Measurements from ENCODE around the gene PCDH9.

PCDH9 gene

GRCh38 chr13:66503890-66504289 is 726.2 kb downstream of the PCDH9 start:
- TF ChIP-seq, protein P1, sequence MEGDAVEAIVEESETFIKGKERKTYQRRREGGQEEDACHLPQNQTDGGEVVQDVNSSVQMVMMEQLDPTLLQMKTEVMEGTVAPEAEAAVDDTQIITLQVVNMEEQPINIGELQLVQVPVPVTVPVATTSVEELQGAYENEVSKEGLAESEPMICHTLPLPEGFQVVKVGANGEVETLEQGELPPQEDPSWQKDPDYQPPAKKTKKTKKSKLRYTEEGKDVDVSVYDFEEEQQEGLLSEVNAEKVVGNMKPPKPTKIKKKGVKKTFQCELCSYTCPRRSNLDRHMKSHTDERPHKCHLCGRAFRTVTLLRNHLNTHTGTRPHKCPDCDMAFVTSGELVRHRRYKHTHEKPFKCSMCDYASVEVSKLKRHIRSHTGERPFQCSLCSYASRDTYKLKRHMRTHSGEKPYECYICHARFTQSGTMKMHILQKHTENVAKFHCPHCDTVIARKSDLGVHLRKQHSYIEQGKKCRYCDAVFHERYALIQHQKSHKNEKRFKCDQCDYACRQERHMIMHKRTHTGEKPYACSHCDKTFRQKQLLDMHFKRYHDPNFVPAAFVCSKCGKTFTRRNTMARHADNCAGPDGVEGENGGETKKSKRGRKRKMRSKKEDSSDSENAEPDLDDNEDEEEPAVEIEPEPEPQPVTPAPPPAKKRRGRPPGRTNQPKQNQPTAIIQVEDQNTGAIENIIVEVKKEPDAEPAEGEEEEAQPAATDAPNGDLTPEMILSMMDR (IDR thresholded peaks at IDR 0.05), result no peak
- Histone ChIP-seq H3K9me3 (no peaks in the 10 kb centered on the region), H3K27me3 (no peaks in the 10 kb centered on the region), H3K4me1 (ENCODE audit: control insufficient read depth in 1 of 2, insufficient read depth in 1 of 2, low read depth in 1 of 2, low read length in 1 of 2) (no peaks in the 10 kb centered on the region), H3K4me3 (ENCODE audit: low read depth in 1 of 2, low read length in 1 of 2) (no peak overlapping the region), H3K27ac (no peak overlapping the region), H3K36me3 (no peaks in the 10 kb centered on the region)

DNA sequence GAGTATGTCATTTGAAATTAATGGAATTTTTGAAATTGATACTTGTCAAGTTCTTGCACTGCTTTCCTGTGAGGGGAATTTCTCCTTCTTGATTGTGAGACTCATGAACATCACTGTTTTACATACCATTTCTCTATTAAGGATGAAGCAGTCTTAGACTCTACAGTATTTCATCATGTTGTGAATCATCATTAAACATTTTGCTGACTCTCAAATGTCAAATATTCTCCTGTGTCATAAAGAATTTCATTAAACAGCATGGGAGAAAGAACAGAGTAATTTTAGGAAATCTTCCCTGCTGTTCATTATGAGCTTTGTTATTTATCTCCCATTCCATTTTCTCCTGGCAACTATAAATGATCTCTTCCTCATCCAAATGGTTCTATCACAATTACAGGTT is 729.0 kb downstream of the PCDH9 start:
- Histone ChIP-seq H3K4me1 (ENCODE audit: control insufficient read depth in 1 of 2, insufficient read depth in 1 of 2, low read depth in 1 of 2, low read length in 1 of 2) (no peaks in the 10 kb centered on the region), H3K36me3 (no peaks in the 10 kb centered on the region), H3K9me3 (no peaks in the 10 kb centered on the region), H3K27ac (no peak overlapping the region), H3K27me3 (no peaks in the 10 kb centered on the region), H3K4me3 (ENCODE audit: low read depth in 1 of 2, low read length in 1 of 2) (no peak overlapping the region)
- TF ChIP-seq, protein P1 (IDR thresholded peaks at IDR 0.05), result no peak

- Histone ChIP-seq H3K4me3 (ENCODE audit: low read depth in 1 of 2, low read length in 1 of 2) (no peak overlapping the region), H3K27ac (no peak overlapping the region), H3K4me1 (ENCODE audit: control insufficient read depth in 1 of 2, insufficient read depth in 1 of 2, low read depth in 1 of 2, low read length in 1 of 2) (no peaks in the 10 kb centered on the region), H3K36me3 (no peaks in the 10 kb centered on the region), H3K9me3 (no peaks in the 10 kb centered on the region), H3K27me3 (no peaks in the 10 kb centered on the region)
- TF ChIP-seq, protein P1 (IDR thresholded peaks at IDR 0.05), result no peak
Measured at GRCh38 chr13:66492479-66492878, 737.7 kb downstream of the PCDH9 start.

- Histone ChIP-seq H3K9me3 (no peaks in the 10 kb centered on the region), H3K36me3 (no peaks in the 10 kb centered on the region), H3K4me1 (ENCODE audit: control insufficient read depth in 1 of 2, insufficient read depth in 1 of 2, low read depth in 1 of 2, low read length in 1 of 2) (no peaks in the 10 kb centered on the region), H3K4me3 (ENCODE audit: low read depth in 1 of 2, low read length in 1 of 2) (no peak overlapping the region), H3K27me3 (no peaks in the 10 kb centered on the region), H3K27ac (no peak overlapping the region)
- TF ChIP-seq, protein P1 (IDR thresholded peaks at IDR 0.05), result no peak
Measured at GRCh38 chr13:66491251-66491650, 738.9 kb downstream of the PCDH9 start.

DNA sequence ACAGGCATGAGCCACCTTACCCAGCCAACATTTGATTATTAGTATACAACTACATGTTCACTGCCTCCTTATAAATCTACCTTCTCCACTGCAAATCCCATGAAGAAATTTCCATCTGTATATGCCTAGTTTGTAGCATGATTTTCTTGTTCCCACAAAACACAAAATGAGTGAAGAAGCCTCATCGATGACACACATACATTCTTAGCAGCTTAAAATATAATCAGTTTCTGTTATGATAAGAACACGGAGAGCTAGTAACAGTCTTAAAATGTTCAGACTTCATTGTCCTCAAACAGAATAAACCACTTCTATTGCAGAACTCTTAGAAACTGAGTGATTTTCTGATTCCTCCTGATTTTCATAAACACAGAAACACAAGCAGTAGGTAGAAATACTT is 740.5 kb downstream of the PCDH9 start:
- no peak overlapping the region for H3K27ac ChIP-seq
- H3K4me3 ChIP-seq (ENCODE audit: low read depth in 1 of 2, low read length in 1 of 2), result no peak overlapping the region
- H3K27me3 ChIP-seq, result no peaks in the 10 kb centered on the region
- H3K36me3 ChIP-seq, result no peaks in the 10 kb centered on the region
- no peaks in the 10 kb centered on the region for H3K4me1 ChIP-seq (ENCODE audit: control insufficient read depth in 1 of 2, insufficient read depth in 1 of 2, low read depth in 1 of 2, low read length in 1 of 2)
- TF ChIP-seq, protein P1 (IDR thresholded peaks at IDR 0.05), result no peak
- no peaks in the 10 kb centered on the region for H3K9me3 ChIP-seq

- Histone ChIP-seq H3K36me3 (no peaks in the 10 kb centered on the region), H3K4me3 (ENCODE audit: low read depth in 1 of 2, low read length in 1 of 2) (no peak overlapping the region), H3K9me3 (no peaks in the 10 kb centered on the region), H3K27me3 (no peaks in the 10 kb centered on the region), H3K27ac (no peak overlapping the region), H3K4me1 (ENCODE audit: control insufficient read depth in 1 of 2, insufficient read depth in 1 of 2, low read depth in 1 of 2, low read length in 1 of 2) (no peaks in the 10 kb centered on the region)
- TF ChIP-seq, protein P1 (IDR thresholded peaks at IDR 0.05), result no peak
Measured at GRCh38 chr13:66489172-66489571, 741.0 kb downstream of the PCDH9 start.
